Brain microvascular endothelial cell (primary cell): ENCODE data around the gene DOK3.

ENCODE experiments used
- DNase-seq: peaks from one replicate; pipeline ENCODE4 v3.0.0-alpha.2; 2020
- H3K27ac ChIP-seq: fragments of 250-450 bp; sonication (Bioruptor Pico); 2 replicates; pipeline ENCODE4 v1.5.1; 2020; ENCODE audit warnings: mild to moderate bottlenecking, moderate library complexity
- H3K27me3 ChIP-seq: fragments of 250-450 bp; sonication (Bioruptor Pico); replicated peaks from 2 replicates; pipeline ENCODE4 v1.5.1; 2020; ENCODE audit warnings: mild to moderate bottlenecking
- H3K36me3 ChIP-seq: fragments of 250-450 bp; sonication (Bioruptor Pico); replicated peaks from 2 replicates; pipeline ENCODE4 v1.5.1; 2020; ENCODE audit warnings: mild to moderate bottlenecking
- H3K4me3 ChIP-seq: 2 replicates; pipeline ENCODE4 v1.5.1; 2011; ENCODE audit warnings: low read depth, mild to moderate bottlenecking, control low read depth, low read length, moderate library complexity
- in situ Hi-C: cut with HindIII; loops from 2 replicates; pipeline ENCODE4 v1.10.0; 2017; ENCODE audit warnings: low sequenced_read_pairs, low pct_ligation_motif_present
- TF ChIP-seq, protein P1 (sequence below): IDR thresholded peaks from 2 replicates; pipeline ENCODE4 v1.5.1; 2011; ENCODE audit warnings: low read depth, mild to moderate bottlenecking, moderate library complexity, low read length, control low read depth, inconsistent platforms; ENCODE audit errors: missing control alignments

DOK3 gene

DNA sequence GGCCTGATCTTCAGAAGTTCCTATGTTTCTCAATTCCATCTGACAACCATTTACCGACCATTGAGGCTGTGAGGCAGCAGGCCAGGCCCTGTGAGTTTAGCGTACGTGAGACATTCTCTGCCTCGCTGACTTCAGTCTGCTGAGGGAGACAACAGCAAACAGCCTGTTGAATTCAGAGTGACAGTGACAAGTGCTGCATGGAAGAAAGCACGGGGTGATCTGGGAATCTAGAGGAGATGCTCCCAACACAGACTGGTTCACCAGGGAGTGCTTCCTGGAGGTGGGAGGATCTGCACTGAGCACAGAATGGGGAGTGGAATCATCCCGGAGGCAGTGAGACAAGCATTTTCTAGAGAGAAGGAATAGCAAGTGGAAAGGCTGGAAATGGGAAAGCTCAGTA, 17.2 kb upstream of the DOK3 start:
- in situ Hi-C loops = no loop called here
- no peak overlapping the region for H3K4me3 ChIP-seq
- no peaks in the 10 kb centered on the region for H3K27me3 ChIP-seq
- no peak for DNase-seq
- peaks cover 67% of the 10 kb centered on the region for H3K36me3 ChIP-seq
- TF ChIP-seq, protein P1, sequence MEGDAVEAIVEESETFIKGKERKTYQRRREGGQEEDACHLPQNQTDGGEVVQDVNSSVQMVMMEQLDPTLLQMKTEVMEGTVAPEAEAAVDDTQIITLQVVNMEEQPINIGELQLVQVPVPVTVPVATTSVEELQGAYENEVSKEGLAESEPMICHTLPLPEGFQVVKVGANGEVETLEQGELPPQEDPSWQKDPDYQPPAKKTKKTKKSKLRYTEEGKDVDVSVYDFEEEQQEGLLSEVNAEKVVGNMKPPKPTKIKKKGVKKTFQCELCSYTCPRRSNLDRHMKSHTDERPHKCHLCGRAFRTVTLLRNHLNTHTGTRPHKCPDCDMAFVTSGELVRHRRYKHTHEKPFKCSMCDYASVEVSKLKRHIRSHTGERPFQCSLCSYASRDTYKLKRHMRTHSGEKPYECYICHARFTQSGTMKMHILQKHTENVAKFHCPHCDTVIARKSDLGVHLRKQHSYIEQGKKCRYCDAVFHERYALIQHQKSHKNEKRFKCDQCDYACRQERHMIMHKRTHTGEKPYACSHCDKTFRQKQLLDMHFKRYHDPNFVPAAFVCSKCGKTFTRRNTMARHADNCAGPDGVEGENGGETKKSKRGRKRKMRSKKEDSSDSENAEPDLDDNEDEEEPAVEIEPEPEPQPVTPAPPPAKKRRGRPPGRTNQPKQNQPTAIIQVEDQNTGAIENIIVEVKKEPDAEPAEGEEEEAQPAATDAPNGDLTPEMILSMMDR = no peak
- H3K27ac ChIP-seq = no peak overlapping the region

DNA sequence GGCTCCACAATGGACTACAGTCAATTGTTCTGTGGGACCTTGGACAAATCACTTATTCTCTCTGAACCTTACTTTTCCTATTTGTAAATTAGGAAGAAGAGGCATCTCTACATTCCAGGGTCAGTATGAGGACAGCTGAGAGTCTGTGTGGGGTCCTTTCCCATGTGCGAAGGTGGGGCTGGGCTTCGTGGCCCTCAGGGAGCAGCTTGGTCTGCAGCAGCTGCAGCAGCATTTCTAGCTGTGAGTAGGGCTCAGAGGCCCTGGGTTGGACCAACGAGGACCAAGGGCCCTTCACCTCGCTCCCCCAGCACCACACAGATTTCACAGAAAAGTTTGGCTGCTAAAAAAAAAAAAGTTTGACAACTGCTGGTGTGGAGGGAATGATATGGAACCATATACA, 16.6 kb upstream of the DOK3 start:
- in situ Hi-C loops = no loop called here
- TF ChIP-seq, protein P1 = no peak
- no peak overlapping the region for H3K4me3 ChIP-seq
- no peak overlapping the region for H3K27ac ChIP-seq
- peaks cover 69% of the 10 kb centered on the region for H3K36me3 ChIP-seq
- DNase-seq = no peak
- no peaks in the 10 kb centered on the region for H3K27me3 ChIP-seq

- DNase-seq = no peak
- Histone ChIP-seq H3K36me3 (peaks cover 68% of the 10 kb centered on the region), H3K27ac (no peak overlapping the region), H3K4me3 (no peak overlapping the region), H3K27me3 (no peaks in the 10 kb centered on the region)
- in situ Hi-C loops = no loop called here
- TF ChIP-seq, protein P1 = no peak
These were observed 15.5 kb upstream of the DOK3 start for GRCh38 chr5:177524941-177525655.

DNA sequence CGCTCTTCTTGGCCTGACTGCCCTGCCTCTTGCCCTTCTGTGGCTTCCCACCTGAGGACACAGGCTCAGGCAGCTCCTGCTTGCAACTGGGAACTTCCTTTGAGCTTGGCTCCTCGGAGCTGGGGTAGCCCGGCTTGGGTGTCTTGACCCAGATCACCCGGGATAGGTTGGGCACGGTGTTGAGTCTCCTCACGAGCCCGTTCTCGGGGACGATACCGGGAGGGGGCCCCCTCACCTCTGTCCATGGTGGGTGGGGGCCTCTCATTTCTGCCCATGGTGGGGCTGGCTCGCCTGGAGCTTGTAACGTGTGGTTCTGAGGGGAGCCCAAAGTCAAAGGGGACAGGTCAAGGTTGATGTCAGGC, 14.9 kb upstream of the DOK3 start:
- TF ChIP-seq, protein P1 = no peak
- Histone ChIP-seq H3K27ac (no peak overlapping the region), H3K4me3 (no peak overlapping the region), H3K27me3 (no peaks in the 10 kb centered on the region), H3K36me3 (peaks cover 68% of the 10 kb centered on the region)
- DNase-seq = no peak
- in situ Hi-C loops = no loop called here

DNA sequence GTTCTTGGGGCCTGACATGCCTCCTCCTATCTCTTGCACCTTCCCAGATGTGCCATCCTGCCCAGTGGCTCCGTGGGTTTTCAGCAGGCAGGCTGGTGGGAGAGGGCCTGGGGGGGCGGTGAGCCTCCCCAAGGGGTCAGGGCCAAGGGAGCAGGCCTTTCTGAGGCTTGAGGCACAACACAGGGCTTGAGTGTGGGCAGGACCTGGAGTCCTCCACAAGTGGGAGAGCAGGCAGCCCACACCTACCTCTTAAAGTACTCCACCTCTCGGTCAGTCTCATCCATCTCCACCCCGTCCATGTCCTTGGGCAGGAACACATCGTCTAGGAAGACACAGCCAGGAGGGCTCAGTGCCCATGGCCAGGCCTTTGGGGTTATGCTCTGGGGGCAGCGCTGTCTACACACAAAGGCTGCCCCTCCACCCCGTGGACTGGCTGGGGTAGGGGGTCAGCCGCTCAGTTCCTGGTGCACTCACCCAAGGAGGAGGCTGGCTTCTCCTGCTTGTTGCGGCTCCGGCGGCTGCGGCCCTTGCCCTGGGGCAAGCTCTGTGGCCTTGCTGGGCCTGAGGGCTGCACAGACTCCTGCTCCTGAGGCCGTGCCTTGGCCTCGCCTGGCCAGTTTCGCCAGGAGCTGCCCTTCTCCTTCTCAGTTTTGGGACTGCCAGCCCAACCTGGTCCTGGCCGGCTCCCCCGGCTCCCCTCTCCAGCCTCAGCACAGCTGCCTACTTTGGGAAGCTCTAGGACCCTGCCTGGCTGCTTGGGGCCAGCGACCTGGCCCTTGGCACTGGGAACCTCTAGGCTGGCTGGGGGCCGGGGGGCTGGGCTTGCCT, 14.3 kb upstream of the DOK3 start:
- peaks cover 68% of the 10 kb centered on the region for H3K36me3 ChIP-seq
- no peak for DNase-seq
- H3K4me3 ChIP-seq = no peak overlapping the region
- TF ChIP-seq, protein P1 = no peak
- H3K27me3 ChIP-seq = no peaks in the 10 kb centered on the region
- in situ Hi-C loops = no loop called here
- no peak overlapping the region for H3K27ac ChIP-seq
